Adrenal gland (tissue), 5 donors: ENCODE data around the gene ZNF334.

Experiments used
- POLR2A ChIP-seq, 2 donors: fragments of 450-650 bp; IDR thresholded peaks; one replicate each; pipeline ENCODE4 v1.6.1; 2017; ENCODE audit warnings: antibody characterized with exemption in 2 of 2, mild to moderate bottlenecking in 2 of 2, moderate library complexity in 1 of 2
- TF ChIP-seq, protein P1 (sequence below), 6 experiments: fragments of 450-650 bp in 4 of 6; fragments of 200-600 bp in 2 of 6; sonication (generic) in 1 of 6; IDR thresholded peaks; 1 replicate in 5 of 6; 2 replicates in 1 of 6; pipeline versions ENCODE4 v1.5.1 to v1.8.0; 2016 to 2021; ENCODE audit warnings: antibody characterized with exemption in 6 of 6, mild to moderate bottlenecking in 2 of 6, moderate library complexity in 1 of 6
- donor health status: DM: no; HTN: no; CAD: no.

DNA sequence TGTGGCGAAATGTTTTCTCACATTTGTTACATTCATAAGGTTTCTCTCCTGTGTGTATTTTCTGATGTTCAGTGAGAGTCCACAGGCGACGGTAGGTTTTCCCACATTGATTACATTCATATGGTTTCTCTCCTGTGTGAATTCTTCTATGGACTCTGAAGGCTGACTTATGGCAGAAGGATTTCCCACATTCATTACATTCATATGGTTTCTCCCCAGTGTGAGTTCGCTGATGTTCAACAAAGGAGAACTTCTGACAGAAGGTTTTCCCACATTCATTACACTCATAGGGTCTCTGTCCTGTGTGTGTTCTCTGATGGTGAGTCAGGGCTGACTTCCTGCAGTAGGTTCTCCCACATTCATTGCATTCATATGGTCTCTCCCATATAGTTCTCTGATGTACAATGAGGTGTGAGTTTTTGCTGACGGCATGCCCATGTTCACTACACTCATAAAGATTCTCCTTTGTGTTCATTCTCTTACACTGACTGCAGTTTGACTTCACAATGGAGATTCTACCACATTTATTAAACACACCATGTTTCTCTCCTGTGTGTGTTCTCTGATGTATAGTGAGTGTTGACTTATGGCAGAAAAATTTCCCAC lies 11.9 kb downstream of the ZNF334 start:
- TF ChIP-seq, protein P1, sequence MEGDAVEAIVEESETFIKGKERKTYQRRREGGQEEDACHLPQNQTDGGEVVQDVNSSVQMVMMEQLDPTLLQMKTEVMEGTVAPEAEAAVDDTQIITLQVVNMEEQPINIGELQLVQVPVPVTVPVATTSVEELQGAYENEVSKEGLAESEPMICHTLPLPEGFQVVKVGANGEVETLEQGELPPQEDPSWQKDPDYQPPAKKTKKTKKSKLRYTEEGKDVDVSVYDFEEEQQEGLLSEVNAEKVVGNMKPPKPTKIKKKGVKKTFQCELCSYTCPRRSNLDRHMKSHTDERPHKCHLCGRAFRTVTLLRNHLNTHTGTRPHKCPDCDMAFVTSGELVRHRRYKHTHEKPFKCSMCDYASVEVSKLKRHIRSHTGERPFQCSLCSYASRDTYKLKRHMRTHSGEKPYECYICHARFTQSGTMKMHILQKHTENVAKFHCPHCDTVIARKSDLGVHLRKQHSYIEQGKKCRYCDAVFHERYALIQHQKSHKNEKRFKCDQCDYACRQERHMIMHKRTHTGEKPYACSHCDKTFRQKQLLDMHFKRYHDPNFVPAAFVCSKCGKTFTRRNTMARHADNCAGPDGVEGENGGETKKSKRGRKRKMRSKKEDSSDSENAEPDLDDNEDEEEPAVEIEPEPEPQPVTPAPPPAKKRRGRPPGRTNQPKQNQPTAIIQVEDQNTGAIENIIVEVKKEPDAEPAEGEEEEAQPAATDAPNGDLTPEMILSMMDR (IDR thresholded peaks at IDR 0.05): no peak
- no peak for TF ChIP-seq POLR2A (IDR thresholded peaks at IDR 0.05)
